GM12878 (cell line): Measurements from ENCODE around the gene SMARCA4. TPM values are rescaled to one million over a fixed set of nuclear protein-coding genes. Genes with fewer than 3 reads are reported as not detected.

Experiments used
- ATF3 ChIP-seq: IDR thresholded peaks from 2 replicates; pipeline ENCODE4 v1.6.1; 2011; ENCODE audit warnings: low read depth, mild to moderate bottlenecking, low read length, moderate library complexity, borderline replicate concordance; ENCODE audit errors: extremely low read depth
- CHD1 ChIP-seq: IDR thresholded peaks from 2 replicates; pipeline ENCODE4 v1.6.1; 2012; ENCODE audit warnings: low read depth, low read length, improper control_type of control experiment
- CTCF ChIP-seq, 3 experiments: IDR thresholded peaks in 2 of 3; conservative IDR thresholded peaks in 1 of 3; 2 replicates each; pipeline ENCODE4 v1.5.1; 2011; ENCODE audit warnings: low read depth in 3 of 3, low read length in 3 of 3, mild to moderate bottlenecking in 3 of 3, control low read depth in 2 of 3, moderate library complexity in 2 of 3, inconsistent platforms in 1 of 3, mixed read lengths in 1 of 3; ENCODE audit not compliant: control insufficient read depth in 2 of 3, insufficient read depth in 1 of 3; ENCODE audit errors: extremely low read depth in 1 of 3
- FOXM1 ChIP-seq: IDR thresholded peaks from 2 replicates; pipeline ENCODE4 v1.6.1; 2012; ENCODE audit warnings: low read depth, mild to moderate bottlenecking, inconsistent platforms, low read length, moderate library complexity
- HDGF ChIP-seq: fragments of 450-650 bp; IDR thresholded peaks from 2 replicates; pipeline ENCODE4 v1.6.1; 2016; ENCODE audit warnings: antibody characterized with exemption
- IRF4 ChIP-seq: IDR thresholded peaks from 2 replicates; pipeline ENCODE4 v1.6.1; 2011; ENCODE audit warnings: low read depth, low read length
- KLF5 ChIP-seq: fragments of 450-650 bp; IDR thresholded peaks from 2 replicates; pipeline ENCODE4 v1.6.1; 2014; ENCODE audit warnings: mild to moderate bottlenecking; ENCODE audit not compliant: partially characterized antibody
- MEF2B ChIP-seq: fragments of 450-650 bp; IDR thresholded peaks from 2 replicates; pipeline ENCODE4 v1.6.1; 2018; ENCODE audit warnings: mild to moderate bottlenecking, moderate library complexity; ENCODE audit not compliant: partially characterized antibody, poor library complexity, severe bottlenecking
- PAX5 ChIP-seq: IDR thresholded peaks from 2 replicates; pipeline ENCODE4 v1.6.1; 2011; ENCODE audit warnings: low read depth, low read length, borderline replicate concordance
- PBX3 ChIP-seq: IDR thresholded peaks from 2 replicates; pipeline ENCODE4 v1.6.1; 2011; ENCODE audit warnings: mild to moderate bottlenecking, low read depth, low read length, moderate library complexity; ENCODE audit not compliant: insufficient replicate concordance
- PKNOX1 ChIP-seq: fragments of 450-650 bp; IDR thresholded peaks from 2 replicates; pipeline ENCODE4 v1.6.1; 2016; ENCODE audit warnings: mild to moderate bottlenecking
- POU2F2 ChIP-seq: IDR thresholded peaks from 3 replicates; pipeline ENCODE4 v1.6.1; 2011; ENCODE audit warnings: low read depth, mild to moderate bottlenecking, low read length, borderline replicate concordance
- RAD21 ChIP-seq: IDR thresholded peaks from 2 replicates; pipeline ENCODE4 v1.6.1; 2011; ENCODE audit warnings: mild to moderate bottlenecking, low read depth, low read length, moderate library complexity; ENCODE audit not compliant: insufficient read depth
- SMAD1 ChIP-seq: fragments of 450-650 bp; IDR thresholded peaks from 2 replicates; pipeline ENCODE4 v1.6.1; 2018; ENCODE audit warnings: mild to moderate bottlenecking, low read depth; ENCODE audit not compliant: partially characterized antibody
- SMAD5 ChIP-seq: IDR thresholded peaks from 2 replicates; pipeline ENCODE4 v1.6.1; 2016; ENCODE audit warnings: antibody characterized with exemption, low read depth
- SMARCA5 ChIP-seq: fragments of 450-650 bp; IDR thresholded peaks from 2 replicates; pipeline ENCODE4 v1.6.1; 2017; ENCODE audit warnings: mild to moderate bottlenecking
- SPI1 ChIP-seq: IDR thresholded peaks from 2 replicates; pipeline ENCODE4 v1.6.1; 2011; ENCODE audit warnings: low read depth, mild to moderate bottlenecking, low read length, moderate library complexity, borderline replicate concordance; ENCODE audit not compliant: insufficient read depth
- TCF12 ChIP-seq: IDR thresholded peaks from 2 replicates; pipeline ENCODE4 v1.6.1; 2011; ENCODE audit warnings: low read depth, mild to moderate bottlenecking, low read length
- YY1 ChIP-seq: IDR thresholded peaks from 2 replicates; pipeline ENCODE4 v1.6.1; 2011; ENCODE audit warnings: low read depth, mild to moderate bottlenecking, low read length
- ZNF622 ChIP-seq: fragments of 450-650 bp; IDR thresholded peaks from 2 replicates; pipeline ENCODE4 v1.6.1; 2017; ENCODE audit warnings: mild to moderate bottlenecking, inconsistent platforms
- polyA plus RNA-seq, 11 experiments: library from polyadenylated mRNA; depleted of rRNA in 4 of 11; unstranded in 6 of 11; stranded (reverse) in 5 of 11; fragments of >200 nt; fragmentation: Nextera tagmentation in 4 of 11; fragmentation: Illumina TruSeq in 1 of 11; extraction: Ambion mirVana in 4 of 11; extraction: Trizol in 1 of 11; gene quantifications; 1 replicate in 1 of 11; 2 replicates in 10 of 11; pipeline versions ENCODE4 v1.2.1 to v1.2.3, GENCODE V29; 2011 to 2016; ENCODE audit warnings: inconsistent platforms in 2 of 11, missing spikeins in 2 of 11, low read depth in 1 of 11
- total RNA-seq, 4 experiments: library from RNA; depleted of rRNA in 3 of 4; stranded (reverse); fragments of >200 nt in 3 of 4; fragmentation: Illumina TruSeq in 1 of 4; extraction: Trizol in 1 of 4; gene quantifications; 2 replicates each; pipeline versions ENCODE4 v1.2.1 to v1.2.3, GENCODE V29; 2013 to 2021
- TF ChIP-seq, protein P1 (sequence below): IDR thresholded peaks from 2 replicates; pipeline ENCODE4 v1.6.1; 2012; ENCODE audit warnings: low read depth, low read length, improper control_type of control experiment
- TF ChIP-seq, protein P2 (sequence below): fragments of 450-650 bp; IDR thresholded peaks from 2 replicates; pipeline ENCODE4 v1.6.1; 2016; ENCODE audit warnings: mild to moderate bottlenecking

SMARCA4 gene
- total and polyA plus RNA-seq, 10 of the 15 experiments (the other 5 are each of a cell fraction or from before 2014, with no cell fraction given): 22.4 to 175 (median 57.4) TPM

GRCh38 chr19:11035441-11036377 lies 74.9 kb downstream of the SMARCA4 start (continued):
- TF ChIP-seq RAD21 (peak; percentile 92), YY1 (peak; percentile 78; the same call in 1 of the 2 replicates), CHD1 (no peak), POU2F2 (peak; percentile 61; the same call in 1 of the 3 replicates), ATF3 (0 out of 2 replicates have a peak, but pooled peaks have one; percentile 28), CTCF (IDR thresholded peaks at IDR 0.05 in 2 of 3, conservative IDR thresholded peaks at IDR 0.05 in 1 of 3; ENCODE audit: control insufficient read depth in 2 of 3, extremely low read depth in 1 of 3, insufficient read depth in 1 of 3, low read depth in 3 of 3, low read length in 3 of 3) (peak; percentile 93 to 99 (median 97); a peak in 5 of 6 replicates), PKNOX1 (peak; percentile 94), MEF2B (peak; percentile 83), HDGF (peak; percentile 39; the same call in 1 of the 2 replicates), PBX3 (peak; percentile 87), SMARCA5 (0 out of 2 replicates have a peak, but pooled peaks have one; percentile 65), SPI1 (0 out of 2 replicates have a peak, but pooled peaks have one; percentile 46), IRF4 (0 out of 2 replicates have a peak, but pooled peaks have one; percentile 48), SMAD1 (no peak), SMAD5 (0 out of 2 replicates have a peak, but pooled peaks have one; percentile 22), KLF5 (no peak), FOXM1 (no peak), TCF12 (peak; percentile 93), PAX5 (0 out of 2 replicates have a peak, but pooled peaks have one; percentile 18), ZNF622 (no peak)
- TF ChIP-seq, protein P1, sequence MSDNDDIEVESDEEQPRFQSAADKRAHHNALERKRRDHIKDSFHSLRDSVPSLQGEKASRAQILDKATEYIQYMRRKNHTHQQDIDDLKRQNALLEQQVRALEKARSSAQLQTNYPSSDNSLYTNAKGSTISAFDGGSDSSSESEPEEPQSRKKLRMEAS: peak; percentile 66; the same call in 1 of the 2 replicates
- TF ChIP-seq, protein P2, sequence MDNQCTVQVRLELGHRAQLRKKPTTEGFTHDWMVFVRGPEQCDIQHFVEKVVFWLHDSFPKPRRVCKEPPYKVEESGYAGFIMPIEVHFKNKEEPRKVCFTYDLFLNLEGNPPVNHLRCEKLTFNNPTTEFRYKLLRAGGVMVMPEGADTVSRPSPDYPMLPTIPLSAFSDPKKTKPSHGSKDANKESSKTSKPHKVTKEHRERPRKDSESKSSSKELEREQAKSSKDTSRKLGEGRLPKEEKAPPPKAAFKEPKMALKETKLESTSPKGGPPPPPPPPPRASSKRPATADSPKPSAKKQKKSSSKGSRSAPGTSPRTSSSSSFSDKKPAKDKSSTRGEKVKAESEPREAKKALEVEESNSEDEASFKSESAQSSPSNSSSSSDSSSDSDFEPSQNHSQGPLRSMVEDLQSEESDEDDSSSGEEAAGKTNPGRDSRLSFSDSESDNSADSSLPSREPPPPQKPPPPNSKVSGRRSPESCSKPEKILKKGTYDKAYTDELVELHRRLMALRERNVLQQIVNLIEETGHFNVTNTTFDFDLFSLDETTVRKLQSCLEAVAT: no peak
